HG03378 (cell line): ENCODE results near the gene HK1.

Experiments
- ATAC-seq: cut with Tn5 transposase; IDR thresholded peaks from one replicate; pipeline ENCODE4 v1.9.1; 2021; ENCODE audit warnings: mild to moderate bottlenecking, moderate library complexity; ENCODE audit not compliant: unreplicated experiment

The HK1 gene

GRCh38 chr10:69345402-69345801 is 67.1 kb downstream of the HK1 start:
- no peak for ATAC-seq

- ATAC-seq, result no peak
Observed at GRCh38 chr10:69345890-69346474, 67.7 kb downstream of the HK1 start.

DNA sequence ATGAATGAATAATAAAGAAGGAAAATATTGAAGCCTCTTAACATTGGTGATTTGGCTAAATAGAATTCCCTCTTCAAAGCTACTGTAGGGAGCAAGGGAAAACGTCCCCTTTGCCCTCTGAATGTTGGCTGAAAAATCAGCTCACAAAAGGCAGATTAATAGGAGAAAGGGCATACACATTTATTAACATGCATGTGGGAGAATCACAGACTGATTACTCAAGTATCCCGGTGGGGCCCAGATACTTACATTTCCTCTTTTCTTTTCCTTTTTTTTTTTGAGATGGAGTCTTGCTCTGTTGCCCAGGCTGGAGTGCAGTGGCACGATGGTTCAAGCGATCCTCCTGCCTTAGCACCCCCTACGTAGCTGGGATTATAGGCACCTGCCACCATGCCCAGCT is 68.5 kb downstream of the HK1 start:
- no peak for ATAC-seq

DNA sequence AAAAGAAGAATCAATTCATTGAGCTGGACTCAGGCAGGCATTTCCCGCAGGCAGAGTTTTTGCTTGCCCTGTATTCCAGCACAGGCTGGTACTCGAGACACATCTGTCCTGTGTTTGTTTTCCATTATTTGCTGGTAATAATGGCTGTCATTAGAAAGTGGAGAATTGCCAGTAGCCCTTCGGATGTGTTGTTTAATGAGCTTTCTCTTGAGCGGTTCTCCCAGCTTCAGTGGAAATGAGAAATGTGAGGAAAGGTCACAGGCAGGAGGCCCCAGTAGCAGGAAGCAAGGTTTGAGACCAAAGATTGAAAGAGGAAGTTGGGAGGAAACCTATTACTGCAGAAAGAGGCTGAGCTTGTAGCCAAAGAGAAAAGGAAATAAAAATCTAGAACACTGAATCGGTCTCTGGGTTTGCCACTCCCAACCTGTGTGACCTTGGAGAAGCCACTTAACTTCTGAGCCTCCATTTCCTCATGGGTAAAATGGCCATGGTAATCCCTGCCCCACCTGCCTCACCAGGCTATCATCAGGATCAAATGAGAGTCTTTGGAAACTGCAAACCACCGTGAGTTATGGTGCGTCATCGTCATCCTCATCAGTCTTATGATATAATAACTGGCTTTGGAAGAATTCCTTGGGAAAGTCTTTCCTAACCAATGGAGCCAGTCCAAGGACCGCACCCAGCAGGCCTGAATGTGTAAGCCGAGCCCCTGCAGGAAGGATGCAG is 70.7 kb downstream of the HK1 start:
- ATAC-seq, result no peak

GRCh38 chr10:69349542-69349888 is 71.2 kb downstream of the HK1 start:
- ATAC-seq, result no peak

GRCh38 chr10:69351589-69351988 is 73.3 kb downstream of the HK1 start:
- no peak for ATAC-seq

- ATAC-seq, result no peak
Observed at GRCh38 chr10:69352569-69353264, 74.4 kb downstream of the HK1 start.

DNA sequence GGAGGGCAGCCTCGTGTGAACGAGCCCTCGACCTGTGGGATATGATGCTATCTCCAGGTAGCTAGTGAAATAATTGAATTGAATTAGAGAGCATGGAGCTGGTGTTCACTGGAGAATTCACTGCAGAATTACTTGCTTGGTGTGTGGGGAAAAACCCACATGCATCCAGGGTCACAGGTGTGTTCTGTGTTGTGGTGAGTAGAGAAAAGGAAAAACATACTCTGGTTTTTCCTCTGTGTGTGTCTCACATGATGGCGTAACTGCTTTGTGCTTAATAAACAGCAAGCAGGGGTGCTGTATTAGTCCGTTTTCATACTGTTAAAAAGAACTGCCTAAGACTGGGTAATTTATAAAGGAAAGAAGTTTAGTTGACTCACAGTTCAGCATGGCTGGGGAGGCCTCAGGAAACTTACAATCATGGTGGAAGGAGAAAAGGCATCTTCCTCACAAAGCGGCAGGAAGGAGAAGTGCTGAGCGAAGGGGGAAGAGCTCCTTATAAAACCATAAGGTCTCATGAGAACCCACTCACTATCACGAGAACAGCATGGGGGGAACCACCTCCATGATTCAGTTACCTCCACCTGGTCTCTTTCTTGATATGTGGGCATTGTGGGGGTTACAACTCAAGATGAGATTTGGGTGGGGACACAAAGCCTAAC is 75.8 kb downstream of the HK1 start:
- no peak for ATAC-seq

GRCh38 chr10:69356187-69356586 is 77.9 kb downstream of the HK1 start:
- no peak for ATAC-seq

DNA sequence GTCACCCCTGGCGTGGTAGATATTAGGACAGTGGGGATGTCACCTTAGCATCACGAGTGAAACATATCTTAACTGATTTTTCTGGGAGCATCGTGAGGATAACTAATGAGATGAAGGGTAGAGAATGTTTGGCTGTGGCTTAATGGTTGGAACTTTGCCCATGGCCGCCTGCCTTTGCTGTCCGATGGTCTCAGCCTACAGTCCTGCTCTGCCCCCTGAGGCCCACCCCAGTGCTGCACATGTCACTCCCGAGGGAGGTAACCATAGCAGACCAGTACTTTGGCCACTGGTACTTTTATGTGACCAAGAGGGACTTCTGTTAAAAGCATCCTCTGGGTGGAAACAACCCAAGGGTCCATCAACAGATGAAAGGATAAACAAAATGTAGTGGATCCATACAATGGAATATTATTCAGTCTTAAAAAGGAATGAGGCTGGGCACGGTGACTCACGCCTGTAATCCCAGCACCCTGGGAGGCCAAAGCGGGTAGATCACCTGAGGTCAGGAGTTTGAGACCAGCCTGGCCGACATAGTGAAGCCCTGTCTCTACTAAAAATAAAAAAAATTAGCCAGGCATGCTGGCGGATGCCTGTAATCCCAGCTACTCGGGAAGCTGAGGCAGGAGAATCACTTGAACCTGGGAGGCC is 80.0 kb downstream of the HK1 start:
- no peak for ATAC-seq

DNA sequence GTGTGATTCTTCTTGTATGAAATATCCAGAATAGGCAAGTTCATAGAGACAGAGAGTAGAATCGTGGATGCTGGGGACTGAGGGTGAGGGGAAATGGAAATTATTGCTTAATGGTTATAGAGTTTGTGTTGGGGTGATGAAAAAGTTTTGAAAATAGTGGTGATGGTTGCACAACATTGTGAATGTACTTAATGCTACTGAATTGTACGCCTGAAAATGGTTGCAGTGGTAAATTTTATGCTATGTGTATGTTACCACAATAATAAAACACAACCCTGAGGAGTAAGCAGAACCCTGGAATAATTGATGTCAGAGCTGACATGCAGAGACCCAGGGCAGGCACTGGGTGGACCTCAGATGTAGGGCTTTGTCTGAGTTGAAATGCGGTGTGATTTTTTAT is 80.9 kb downstream of the HK1 start:
- no peak for ATAC-seq

DNA sequence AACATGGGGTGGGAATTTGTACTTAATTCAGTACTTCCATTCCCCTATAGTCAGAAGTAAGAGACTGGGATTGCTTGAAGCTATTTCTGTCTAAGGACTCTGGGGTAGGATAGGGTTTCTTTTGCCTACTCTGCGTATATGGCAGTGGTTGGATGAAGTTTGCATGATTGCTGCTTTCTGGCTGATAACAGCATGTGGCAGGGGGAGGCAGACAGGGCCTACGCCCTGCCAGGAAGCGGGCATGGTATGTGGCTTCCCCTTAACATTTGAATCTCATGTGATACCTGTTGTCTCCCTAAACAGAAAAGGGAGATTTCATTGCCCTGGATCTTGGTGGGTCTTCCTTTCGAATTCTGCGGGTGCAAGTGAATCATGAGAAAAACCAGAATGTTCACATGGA is 81.3 kb downstream of the HK1 start:
- ATAC-seq, result no peak

GRCh38 chr10:69360485-69361302 is 82.4 kb downstream of the HK1 start:
- ATAC-seq, result no peak

DNA sequence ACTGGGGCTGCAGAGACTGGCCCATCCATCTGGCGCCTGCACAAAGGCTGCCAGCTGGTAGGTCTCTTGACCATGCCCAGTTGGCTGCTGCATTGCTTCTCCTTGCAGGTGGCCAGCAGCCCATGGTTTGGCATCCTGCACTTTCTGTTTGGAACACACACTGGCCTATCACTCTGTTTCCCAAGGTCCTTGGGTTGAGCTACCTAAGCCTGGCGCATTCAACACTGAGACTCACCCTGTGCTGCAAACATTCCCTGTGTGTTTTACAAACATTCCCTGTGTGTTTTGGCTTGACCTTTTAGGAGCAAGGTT is 83.0 kb downstream of the HK1 start:
- no peak for ATAC-seq

GRCh38 chr10:69362471-69362954 is 84.2 kb downstream of the HK1 start:
- no peak for ATAC-seq

GRCh38 chr10:69363666-69364065 is 85.4 kb downstream of the HK1 start:
- ATAC-seq, result no peak

DNA sequence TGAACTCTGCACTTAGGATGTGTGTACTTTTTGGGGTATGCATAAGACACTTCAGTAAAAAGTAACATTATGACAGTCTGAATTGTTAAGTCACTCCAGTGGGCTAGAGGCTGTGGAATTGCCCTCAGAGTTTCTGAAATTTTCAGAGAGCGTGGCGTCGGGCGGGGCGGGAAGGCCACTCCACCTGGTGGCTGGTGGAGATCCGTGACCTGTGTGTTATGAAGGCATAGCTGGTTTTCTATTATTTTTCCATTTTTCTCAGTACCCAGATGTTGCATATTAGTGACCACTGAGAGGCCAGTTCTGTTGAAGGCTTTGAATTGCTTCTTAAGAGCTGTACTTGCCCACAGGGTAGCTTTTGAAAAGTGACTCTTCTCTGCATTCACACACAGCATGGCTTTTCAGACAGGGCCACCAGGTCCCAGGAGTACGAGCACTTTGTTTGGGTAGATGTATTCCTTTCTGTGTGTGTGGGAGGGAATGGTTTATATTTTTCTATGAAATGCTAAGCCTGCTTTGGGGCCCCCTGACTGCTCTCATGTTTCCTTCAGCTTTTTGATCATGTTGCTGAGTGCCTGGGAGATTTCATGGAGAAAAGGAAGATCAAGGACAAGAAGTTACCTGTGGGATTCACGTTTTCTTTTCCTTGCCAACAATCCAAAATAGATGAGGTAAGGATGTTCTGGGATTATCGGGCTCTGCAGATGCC is 86.1 kb downstream of the HK1 start:
- no peak for ATAC-seq

DNA sequence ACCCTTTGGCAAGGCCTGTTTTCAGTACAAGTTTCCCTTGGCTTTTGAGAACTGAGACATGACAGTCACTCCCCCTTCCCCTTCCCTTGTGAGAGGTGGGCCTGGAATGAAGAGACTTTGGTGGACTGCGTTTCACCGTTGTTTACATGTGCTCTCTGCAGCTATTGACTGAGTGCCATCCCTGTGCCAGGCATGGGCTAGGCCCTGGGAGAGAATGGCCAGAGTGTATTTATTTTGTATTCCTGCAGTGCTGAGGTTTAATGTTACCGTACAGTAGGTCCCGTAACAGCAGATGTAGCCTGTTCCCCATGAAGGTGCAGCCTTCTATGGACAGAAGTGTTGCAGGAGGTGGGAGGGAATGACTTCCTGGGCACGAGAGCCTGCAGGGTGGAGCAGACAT is 88.4 kb downstream of the HK1 start:
- no peak for ATAC-seq

GRCh38 chr10:69367469-69367868 is 89.2 kb downstream of the HK1 start:
- no peak for ATAC-seq
